Smooth muscle cell of the brain vasculature (primary cell): ENCODE measurements around the gene NDUFAB1.
A peak's percentile ranks its signal among the peaks of the same experiment; 100 is the strongest.
"Not testable (repeated sequence)": the region's sequence is repeated elsewhere in the genome, so short reads cannot be mapped to it uniquely, and the experiment has no call there.

Experiments
- DNase-seq: peaks from one replicate; pipeline ENCODE4 v3.0.0-alpha.2; 2012; ENCODE audit warnings: low read depth, low spot score

Gene NDUFAB1

GRCh38 chr16:23595951-23596720, at the start of gene NDUFAB1:
Gene NDUFAB1, minus strand, starts transcription at chr16:23596316. Its CDS starts 26 bp downstream, at chr16:23596290.
- peak; percentile 63 for DNase-seq

DNA sequence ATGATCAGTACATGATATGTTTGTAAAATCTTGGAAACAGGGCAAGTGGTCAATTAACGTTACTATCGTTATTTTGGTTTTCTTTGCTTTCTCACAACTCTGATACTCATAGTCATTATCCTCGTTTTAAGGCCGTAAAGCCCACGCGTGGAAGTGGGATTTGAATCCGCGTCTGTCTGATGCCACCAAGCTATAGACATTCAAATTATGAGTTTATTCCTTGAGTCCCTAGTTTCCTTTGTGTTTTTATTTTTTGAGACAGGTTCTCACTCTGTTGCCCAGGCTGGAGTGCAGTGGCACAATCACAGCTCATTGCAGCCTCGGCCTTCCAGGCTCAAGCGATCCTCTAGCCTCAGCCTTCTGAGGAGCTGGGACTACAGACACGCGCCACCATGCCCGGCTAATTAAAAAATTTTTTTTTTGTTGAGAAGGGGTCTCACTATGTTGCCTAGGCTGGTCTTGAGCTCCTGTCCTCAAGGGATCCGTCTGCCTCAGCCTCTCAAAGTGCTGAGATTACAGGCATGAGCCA, 46.2 kb upstream of the NDUFAB1 start:
- DNase-seq = no peak

- DNase-seq = peak; percentile 74
These were observed 45.0 kb upstream of the NDUFAB1 start, which contains the start of the genes DCTN5 and PALB2 for GRCh38 chr16:23640931-23641765. Gene DCTN5, plus strand, starts transcription at chr16:23641466. Its CDS starts 77 bp downstream, at chr16:23641543. Gene PALB2, minus strand, starts transcription at chr16:23641310. Its CDS starts 153 bp downstream, at chr16:23641157.

DNA sequence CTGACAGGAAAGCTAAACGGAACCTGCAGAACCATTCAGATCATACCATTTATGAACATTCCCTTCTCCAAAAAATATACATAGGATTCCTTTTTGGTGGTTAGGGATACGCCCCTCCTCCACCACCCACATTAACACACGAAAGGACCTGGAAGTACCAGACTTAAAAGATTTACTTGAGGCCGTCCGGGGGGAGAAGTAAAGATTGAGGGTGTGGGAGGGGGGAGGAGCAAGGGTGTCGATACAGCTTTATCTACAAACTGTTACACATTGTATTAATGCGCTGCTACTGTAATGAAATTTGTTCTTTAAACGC, 44.5 kb upstream of the NDUFAB1 start:
- DNase-seq = no peak

DNA sequence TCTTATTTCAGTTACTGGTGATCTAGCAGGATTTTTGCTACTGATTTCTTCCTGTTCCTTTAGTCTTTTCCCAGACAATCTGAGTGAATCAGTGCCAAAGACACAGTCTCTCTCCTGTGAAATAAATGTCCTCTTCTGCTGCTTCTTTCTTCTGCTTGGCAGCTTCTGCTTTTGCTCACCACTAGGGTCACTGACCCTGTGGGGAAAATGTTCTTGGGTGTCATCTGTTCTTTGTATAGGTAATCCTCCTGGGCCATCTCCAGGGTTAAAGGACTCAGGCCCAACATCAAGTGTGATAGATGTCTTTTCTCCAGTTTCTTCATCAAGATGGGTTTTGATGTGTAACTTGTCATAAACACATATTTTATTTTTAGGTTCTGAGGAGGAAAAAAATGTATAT, 39.8 kb upstream of the NDUFAB1 start:
- no peak for DNase-seq

- DNase-seq = no peak
These were observed 38.4 kb upstream of the NDUFAB1 start for GRCh38 chr16:23634461-23635036.

DNA sequence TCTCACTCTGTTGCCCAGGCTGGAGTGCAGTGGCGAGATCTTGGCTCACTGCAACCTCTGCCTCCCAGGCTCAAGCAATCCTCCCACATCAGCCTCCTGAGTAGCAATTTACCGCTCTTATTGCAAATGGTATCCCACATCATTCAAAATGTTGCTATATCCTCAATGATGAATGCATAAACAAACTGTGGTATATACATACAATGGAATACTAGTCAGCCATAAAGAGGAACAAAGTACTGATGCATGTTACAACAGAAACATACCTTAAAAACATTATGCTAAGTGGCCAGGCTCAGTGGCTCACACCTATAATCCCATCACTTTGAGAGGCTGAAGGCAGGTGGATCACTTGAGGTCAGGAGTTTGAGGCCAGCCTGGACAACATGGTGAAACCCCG, 35.8 kb upstream of the NDUFAB1 start:
- DNase-seq = not testable (repeated sequence)

DNA sequence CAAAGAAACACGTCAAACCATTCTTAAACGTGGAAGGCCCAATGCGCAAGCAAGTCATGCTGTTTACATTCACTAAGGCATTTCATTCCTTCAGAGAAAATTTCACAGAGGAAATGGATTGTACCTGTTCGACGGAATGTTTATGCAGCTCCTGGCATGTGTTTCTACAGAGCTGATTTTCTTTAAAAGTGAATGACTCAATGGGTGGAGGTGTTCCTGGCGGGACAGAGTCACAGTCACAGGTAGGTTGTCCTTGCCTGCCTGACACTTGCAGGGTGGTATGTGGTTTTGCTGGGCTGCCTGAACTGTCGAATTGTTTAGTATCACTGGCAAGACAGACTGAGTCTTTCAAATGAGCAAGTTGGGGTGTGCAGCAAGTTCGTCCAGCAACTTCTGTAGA, 33.4 kb upstream of the NDUFAB1 start:
- DNase-seq = no peak

DNA sequence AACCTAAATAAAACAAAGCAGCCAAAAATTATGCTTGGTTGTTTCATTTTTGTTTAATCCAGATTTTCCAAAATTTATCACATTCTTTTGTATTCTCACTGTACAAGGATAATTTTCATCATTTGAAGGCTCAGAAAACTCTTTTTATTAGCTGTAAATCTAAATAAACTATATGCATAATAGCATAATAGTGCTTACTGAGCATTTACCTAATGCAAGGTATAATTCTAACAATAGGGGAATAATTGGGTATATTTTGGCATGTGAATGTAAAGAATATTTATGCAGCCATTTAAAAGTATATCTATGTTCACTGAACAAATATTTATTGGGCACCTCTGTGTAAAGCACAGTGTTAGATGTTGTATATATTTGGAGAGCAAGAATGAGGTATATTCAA, 28.0 kb upstream of the NDUFAB1 start:
- no peak for DNase-seq

- DNase-seq = no peak
These were observed 19.7 kb upstream of the NDUFAB1 start for GRCh38 chr16:23615805-23616204.

DNA sequence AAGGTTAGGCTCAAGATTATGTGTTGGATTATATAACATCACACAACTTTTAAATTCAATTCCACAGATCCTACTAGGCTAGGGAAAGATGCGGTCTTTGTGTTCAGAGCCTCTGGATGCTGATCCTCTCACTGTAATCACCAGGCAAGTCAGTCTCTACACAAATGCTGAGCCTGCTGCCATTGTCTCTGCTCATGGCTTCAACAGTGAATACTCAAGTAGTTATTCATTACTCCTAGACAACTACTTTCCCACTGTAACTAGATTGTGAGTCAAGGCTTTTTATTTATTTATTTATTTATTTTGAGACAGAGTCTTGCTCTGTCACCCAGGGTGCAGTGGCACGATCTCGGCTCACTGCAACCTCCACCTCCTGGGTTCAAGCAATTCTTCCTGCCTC, 15.8 kb upstream of the NDUFAB1 start:
- no peak for DNase-seq

DNA sequence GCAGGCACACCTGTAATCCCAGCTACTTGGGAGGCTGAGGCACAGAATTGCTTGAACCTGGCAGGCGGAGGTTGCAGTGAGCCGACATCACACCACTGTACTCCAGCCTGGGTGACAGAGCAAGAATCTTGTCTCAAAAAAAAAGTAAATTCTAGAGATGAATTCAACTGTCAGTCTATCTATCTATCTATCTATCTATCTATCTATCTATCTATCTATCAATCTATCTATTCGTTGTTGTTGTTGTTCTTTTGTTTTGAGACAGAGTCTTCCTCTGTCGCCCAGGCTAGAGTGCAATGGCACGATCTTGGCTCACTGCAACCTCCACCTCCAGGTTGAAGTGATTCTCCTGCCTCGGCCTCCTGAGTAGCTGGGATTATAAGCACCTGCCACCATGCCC, 14.8 kb upstream of the NDUFAB1 start:
- not testable (repeated sequence) for DNase-seq

DNA sequence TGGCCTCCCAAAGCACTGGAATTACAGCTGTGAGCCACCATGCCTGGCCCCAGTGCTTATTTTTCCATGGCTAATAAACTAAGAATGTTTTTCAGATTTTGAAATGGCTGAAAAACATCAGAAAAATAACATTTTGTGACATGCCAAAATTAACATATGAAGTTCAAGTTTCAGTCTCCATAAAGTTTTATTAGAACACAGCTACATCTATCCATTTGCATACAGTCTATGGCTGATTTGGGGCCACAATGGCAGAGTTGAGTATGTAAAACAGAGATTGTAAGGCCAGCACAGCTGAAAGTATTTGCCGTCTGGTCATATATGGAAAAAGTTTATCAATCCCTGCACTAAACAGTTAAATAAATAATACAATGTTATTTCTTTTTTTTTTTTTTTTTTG, 13.8 kb upstream of the NDUFAB1 start:
- DNase-seq = no peak

DNA sequence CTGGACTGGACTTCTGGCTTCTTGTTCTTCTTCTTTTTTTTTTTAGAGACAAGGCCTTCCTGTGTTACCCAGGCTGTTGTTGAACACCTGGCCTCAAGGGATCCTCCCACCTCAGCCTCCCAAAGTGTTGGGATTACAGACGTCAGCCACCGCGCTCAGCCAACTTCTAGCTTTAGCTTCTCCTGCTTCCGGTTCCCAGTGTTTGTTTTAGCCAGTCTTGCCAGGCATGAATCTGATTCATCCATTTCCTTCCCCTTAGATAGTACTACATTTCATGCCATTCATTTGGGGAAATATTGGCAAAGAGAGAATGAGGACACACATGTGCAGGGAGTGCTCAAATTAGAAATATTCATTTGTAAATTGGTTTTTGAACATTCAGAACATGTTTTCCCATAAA, 12.1 kb upstream of the NDUFAB1 start:
- DNase-seq = no peak

DNA sequence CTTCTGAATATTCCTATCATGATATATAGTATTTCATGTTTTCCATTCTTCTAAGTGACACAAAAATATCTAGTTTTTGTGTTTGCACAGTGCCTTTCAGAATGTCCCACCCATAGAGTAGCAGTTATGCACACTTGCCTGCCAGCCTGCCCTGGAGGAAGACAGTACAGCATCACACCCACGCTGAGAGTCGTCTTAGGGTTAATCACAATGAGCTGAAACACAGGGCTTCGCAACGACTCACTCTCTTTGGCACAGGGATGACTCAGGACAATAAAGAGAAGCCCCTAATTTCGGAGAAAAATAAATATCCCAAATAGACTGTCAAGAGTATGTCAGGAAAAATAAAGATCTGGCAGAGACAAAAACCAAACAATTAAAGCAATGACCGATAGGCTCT, 11.6 kb upstream of the NDUFAB1 start:
- DNase-seq = no peak

- DNase-seq = no peak
These were observed 1.1 kb upstream of the NDUFAB1 start for GRCh38 chr16:23597003-23597756.

DNA sequence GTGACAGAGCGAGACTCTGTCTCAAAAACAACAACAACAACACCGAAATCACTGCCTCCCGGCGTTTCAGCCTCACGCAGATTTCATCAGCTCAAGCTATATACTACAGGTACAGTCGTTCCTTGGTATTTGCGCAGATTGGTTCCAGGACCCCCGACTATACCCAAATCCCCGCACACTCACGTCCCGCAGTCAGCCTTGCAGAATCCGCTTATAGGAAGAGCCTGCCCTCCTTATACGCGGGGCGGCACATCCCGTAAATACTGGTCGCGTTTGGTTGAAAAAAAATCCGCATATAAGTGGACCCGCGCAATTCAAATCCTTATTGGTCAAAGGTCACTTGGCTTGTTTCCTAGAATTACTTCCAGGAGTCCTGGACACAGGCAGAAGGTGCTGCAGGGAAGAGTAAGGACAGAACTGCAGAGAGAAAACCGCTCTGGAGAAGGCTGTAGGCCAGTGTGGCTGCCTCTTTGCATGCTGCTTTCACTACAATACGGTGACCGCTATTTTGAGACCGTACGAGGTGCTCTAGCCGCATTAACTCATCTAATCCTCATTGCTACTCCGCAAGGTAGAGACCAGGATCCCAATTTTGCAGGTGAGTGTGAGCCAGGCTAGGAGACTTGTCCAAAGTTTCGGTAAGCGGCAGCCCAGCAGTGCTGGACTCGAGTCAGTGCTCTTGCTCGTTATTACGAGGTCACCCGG, 718 bp downstream of the NDUFAB1 start:
- no peak for DNase-seq

- DNase-seq = no peak
These were observed 1.9 kb downstream of the NDUFAB1 start for GRCh38 chr16:23594186-23594585.

- DNase-seq = no peak
These were observed 5.9 kb downstream of the NDUFAB1 start for GRCh38 chr16:23590181-23590580.

DNA sequence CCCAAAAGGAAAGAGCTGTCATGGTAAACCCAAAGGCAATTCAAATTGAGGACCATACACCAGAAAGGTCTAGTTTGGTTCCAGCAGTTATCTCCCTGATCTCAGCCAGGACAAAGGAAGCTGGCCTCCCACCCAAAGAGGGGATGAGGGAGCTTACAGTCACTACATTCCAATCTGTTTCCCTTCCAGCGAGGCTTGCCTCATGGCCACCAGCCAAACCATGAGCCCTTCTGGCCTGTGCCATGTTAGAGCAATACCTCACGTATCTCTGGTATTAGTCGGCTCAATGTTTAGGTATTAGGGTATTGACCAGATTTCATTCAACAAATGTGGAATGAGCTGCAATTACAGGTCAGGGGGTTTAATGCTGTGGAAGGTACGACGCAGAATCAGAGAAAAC, 8.4 kb downstream of the NDUFAB1 start:
- no peak for DNase-seq
